Cortex of kidney (tissue), 1 donor: ENCODE data around the gene DNAJB11.
"Not testable (repeated sequence)": the region's sequence is repeated elsewhere in the genome, so short reads cannot be mapped to it uniquely, and the experiment has no call there.

ENCODE experiments used
- DNase-seq: peaks from one replicate; lab custom pipeline; 2025; lab: John Stamatoyannopoulos, UW

DNAJB11 gene

DNA sequence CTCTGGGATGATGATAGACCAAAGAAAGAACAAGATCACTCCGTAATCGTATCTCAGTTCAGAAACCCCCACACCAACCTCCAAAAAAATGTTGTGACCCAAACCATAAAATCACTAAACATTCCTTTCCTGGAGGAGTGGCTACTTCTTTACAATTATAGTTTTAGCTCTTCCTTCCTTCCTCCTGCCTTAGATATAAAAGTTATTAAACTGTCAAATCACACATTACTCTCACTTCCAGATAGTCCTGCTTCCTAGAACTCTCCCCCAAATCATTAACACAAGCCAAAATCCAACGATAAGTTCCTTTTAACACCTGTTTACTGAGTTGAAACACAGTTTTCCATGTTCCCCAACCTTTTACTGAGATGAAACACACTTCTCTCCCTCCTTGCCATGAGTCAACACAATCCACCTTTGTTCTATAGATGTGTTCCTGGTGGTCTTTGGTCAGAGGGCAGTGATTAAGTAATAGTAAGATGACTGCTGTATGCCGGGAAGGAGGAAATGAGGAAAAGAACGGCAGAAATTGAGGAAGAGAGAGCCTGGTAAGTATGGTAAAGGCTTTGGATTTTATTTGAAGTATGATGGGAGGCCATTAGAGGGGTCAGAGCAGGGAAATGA lies 18.0 kb upstream of the DNAJB11 start:
- DNase-seq = no peak

DNA sequence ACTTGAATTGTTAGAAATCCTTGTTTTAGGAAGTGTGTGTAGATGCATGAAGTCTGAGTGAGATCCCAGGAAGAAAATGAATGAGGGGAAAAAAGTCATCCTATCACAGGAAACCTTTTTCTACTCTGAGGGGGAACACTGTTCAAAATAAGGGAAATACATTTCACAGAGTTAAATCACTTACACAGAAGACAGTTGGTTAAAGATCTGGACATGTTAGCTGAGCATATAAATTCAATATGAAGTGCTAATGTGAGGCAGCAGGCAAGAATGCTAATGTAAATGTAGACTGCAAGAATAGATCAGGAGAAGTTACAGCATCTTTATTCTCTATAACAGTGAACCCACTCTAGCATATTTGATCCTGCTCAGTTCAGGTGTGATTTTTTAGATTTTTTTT lies 5.9 kb upstream of the DNAJB11 start:
- no peak for DNase-seq

DNA sequence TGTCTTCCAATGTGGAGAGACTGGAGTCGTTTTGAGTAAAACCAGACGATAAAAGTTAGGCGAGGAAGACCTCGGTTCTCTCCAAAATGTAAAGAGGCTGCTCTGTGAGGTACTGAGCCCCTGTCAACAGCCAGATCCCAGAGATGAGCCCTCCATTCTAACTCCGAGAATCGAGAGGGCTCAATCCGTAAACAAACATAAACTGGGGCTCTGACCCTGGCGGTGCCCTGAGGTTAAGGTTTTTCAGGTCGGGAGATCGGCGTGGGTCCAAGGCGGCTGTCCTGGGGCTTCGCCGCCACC lies 3.8 kb upstream of the DNAJB11 start:
- DNase-seq = no peak

DNA sequence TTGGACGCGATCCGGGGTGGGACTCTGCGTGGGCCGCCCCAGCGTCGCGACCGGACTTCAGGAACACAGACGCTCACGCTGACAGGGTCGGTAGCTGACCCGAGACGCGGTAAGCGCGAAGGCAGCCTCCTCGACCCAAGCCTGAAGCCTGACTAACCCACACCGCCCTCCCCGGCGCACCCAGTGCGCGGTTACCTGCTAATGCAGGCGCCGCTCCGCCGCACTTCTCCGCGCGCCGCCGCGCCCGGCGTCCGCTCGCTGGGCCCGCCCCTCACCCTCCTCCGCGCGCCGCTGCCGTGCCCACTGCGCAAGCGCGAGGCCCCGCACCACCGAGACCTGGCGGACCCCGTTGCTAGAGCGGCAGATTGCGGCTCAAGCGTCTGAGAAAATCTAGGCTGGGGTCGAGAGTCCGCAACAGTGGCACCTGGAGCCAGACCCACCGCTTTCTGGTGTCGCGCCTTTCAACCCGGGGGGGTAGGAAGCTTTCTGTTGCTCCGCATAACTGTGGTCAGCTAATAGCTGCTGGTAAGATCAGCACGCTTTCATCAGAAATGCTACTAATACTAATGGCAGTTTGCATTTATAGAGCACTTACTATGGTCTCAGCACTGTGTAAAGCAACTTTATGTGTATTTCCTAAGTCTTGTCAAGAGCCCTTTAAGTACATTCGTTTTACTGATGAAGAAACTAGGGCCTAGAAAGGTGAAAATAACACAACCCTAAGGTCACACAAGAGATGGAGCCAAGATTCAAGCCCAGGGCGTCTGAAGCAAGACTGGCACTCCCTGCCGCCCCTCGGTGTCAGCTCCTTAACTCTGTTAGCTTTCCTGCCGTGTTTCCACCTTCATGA lies 3.2 kb upstream of the DNAJB11 start, which contains the start of gene TBCCD1:
Gene TBCCD1 (minus strand): TSS at position 268 of the 850 bp plus-strand sequence. CDS start 3,010 bp downstream, outside the sequence.
- DNase-seq = peak; percentile 75

DNA sequence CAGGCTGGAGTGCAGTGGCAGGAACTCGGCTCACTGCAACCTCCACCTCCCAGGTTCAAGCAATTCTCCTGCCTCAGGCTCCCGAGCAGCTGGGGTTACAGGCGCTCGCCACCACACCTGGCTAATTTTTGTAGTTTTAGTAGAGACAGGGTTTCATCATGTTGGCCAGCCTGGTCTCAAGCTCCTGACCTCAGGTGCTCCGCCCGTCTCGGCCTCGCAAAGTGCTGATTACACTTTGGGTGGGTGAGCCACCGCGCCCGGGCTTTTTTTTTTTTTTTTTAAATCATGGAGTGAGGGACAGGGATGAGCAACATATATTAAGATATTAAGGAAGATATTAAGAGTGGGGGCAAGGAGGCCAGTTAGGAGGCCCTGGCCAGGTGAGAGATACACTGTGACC lies 1.2 kb upstream of the DNAJB11 start:
- not testable (repeated sequence) for DNase-seq

DNA sequence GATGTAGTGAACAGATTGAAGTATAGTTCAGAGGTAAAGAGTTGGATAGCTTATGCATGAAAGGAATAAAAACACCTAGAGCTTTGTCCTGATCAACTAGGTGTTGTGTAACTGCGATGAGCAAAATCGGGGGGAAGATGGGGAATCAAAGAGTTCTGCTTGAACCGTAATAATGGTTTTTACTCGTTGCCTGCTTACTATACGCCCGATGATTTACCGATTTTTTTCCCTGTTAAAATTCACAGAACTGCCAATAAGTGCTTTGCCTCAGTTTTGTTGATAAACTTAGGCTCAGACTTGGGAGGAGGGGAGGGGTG lies 783 bp upstream of the DNAJB11 start:
- DNase-seq = no peak

DNA sequence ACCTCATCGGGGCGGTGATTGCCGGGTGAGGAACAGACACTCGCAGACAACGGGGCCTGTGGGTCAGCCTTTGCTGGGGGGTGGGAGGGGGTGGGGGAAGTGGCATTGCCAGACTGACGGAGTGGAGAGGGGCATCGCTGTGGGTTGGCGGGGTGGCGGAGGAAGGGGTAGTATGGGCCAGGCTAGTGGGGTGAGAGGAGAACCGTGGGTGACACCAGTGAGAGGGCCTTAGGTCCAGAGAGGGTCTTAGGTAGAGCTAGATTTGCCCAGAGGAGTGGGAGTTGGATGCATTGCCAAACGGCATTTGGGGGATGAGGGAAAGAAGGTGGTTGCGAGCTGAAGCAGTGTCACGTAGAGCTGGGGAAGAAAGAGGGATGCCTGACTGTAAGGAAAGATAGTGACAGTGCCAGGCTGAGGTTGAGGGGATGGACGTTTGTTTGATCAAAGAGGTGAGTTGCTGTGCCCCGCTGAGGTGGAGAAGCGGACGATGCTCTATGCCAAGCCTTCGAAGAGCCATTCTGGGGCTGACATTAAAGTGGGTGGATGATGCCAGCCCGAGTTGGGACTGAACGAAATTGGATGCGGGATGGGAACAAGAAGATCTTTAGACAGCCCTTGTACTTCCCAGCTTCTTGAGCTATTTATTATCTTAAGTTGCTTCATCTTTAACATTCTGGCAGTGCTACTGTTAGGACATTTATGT lies 572 bp downstream of the DNAJB11 start:
- DNase-seq = no peak

DNA sequence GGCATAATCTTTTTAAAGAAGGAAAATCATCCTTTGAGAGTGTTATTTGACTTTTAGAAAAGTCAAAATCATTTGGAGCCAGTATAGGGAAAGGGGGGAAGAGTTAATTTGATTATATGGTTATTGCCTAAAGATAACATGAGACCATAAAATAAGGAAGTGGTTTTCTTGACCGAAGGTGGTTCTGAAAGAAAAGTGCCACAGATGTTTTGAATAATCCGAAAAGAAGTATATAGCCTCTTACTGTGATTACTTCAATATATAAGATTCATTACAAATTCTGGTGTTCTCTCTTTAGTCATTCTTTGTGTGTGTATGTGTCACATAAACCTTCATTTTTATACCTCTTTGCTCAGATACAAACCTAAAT lies 1.1 kb downstream of the DNAJB11 start:
- DNase-seq = no peak

DNA sequence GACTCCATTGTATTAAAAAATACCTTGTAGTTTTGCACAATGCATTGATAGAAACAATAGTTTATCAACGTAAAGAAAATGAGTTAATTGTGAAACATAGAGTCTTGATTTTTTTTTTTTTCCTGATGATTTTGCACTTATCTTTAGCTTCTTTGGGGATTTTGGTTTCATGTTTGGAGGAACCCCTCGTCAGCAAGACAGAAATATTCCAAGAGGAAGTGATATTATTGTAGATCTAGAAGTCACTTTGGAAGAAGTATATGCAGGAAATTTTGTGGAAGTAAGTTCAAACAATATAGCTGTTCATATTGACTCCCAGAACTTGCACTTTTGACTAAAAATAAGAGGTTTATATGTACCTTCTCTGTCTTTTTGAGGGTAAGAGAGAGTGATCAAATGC lies 7.0 kb downstream of the DNAJB11 start:
- DNase-seq = no peak

DNA sequence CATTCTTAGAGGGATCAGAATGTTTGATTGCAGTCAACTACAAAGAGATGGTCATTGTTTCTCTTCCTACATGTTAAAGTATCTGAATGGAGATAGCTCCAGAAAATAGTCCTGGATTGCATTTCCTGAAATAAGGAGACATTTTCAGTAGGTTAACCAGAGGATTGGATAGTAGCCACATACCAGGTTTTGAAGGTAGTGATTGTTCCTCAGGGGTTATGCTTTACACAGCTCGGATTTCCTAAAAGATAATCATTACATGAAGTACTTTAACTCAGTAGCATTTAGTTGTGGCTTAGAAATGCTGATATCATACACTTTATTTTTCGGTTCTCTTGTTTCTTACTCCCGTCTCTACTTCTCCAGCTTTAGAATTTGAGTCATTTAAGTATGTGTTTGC lies 10.3 kb downstream of the DNAJB11 start:
- DNase-seq = no peak

DNA sequence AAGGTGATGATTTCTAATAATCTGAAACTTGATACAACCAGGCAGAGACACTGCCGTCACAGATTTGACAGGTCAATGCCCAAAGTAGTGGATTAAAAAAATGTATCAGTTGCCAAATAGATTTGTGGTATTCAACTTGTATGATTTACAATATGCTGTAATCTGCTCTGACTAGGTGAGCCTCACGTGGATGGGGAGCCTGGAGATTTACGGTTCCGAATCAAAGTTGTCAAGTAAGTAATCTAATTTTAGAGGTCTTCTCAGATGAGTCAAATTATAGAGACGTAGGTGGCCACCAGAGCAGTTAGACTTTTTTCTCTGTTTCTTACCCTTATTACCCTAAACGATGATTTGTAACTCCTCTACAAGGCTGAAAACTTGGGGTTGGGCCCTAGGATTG lies 12.0 kb downstream of the DNAJB11 start:
- DNase-seq = no peak

DNA sequence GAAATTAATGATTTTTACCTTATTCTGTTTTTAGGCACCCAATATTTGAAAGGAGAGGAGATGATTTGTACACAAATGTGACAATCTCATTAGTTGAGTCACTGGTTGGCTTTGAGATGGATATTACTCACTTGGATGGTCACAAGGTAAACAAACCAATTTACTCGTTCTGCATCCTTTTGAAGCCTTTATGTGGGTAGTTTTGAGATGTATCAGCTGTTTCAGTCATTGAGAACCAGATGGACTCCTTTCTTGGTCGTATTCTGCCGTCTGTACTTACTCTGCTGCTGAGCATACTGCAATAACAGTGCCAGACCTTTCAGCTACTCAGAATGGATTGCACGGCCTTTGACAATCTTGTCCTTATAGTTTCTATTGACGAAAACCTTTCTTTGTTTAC lies 13.3 kb downstream of the DNAJB11 start:
- no peak for DNase-seq

DNA sequence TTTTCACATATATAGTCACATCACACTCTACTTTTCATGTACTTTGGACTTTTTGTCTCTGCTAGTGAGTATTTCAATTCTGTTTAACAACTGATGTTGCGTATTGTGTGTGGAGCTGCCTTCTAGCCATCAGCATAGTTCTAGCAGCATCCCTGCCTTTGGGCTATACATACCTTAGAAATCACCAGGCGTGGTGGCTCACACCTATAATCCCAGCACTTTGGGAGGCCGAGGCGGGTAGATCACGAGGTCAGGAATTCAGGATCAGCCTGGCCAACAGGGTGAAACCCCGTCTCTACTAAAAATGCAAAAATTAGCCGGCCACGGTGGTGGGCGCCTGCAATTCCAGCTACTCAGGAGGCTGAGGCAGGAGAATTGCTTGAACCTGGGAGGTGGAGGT lies 15.7 kb downstream of the DNAJB11 start:
- DNase-seq = not testable (repeated sequence)

DNA sequence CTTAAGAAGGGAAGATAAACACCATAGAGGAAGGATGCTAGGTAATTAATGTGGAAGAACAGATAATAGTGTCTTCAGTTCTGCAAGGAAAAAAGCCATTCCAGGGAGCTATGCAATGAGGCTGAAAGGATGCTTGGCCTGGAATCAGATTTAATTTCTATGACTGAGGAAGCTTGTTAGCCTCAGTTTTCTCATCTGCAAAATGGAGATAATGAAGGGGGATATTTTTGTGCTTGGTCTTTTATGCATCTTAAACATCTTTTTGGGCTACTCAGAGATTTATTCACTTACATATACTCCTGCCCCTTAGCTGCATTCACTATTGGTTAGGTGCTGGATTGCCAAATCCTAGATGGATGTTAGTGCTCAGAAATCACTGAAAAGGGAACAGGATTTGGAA lies 16.7 kb downstream of the DNAJB11 start:
- DNase-seq = no peak

DNA sequence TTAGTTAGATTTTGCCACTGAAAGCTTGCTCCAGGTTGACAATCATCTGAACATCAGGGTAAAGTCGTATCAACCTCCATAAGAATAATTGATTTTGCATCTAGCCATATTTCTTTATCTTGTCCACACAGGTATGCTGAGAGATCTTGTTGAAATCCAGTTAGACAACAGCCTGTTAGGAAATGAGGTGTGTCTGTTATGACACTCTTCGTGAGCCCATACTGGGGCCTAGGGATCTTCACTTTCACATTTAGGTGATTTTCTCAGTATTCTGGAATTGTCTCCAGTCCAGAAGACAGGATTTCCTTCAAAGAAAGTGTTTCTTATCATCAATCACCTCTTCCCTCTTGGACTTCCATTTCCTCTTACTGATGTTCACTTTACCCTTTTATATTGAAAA lies 18.1 kb downstream of the DNAJB11 start:
- no peak for DNase-seq

DNA sequence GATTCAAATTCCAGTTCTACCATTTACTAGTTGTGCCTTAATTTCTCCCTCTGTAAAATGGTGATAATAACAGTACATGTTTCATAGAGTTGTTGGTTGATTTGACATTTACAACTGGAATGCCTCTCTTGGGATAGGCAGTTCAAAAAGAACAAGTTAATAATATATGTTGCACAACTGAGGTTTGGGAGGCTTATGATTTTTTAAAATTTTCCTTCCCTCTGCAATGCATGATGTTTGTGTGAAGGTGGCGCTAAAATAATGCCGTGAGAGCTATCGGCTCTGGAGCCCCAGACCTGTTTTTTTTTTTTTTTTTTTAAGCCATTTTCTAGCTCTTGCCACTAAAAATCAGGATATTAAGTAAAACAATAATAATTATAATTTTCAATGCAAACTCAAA lies 18.6 kb downstream of the DNAJB11 start:
- DNase-seq = no peak

DNA sequence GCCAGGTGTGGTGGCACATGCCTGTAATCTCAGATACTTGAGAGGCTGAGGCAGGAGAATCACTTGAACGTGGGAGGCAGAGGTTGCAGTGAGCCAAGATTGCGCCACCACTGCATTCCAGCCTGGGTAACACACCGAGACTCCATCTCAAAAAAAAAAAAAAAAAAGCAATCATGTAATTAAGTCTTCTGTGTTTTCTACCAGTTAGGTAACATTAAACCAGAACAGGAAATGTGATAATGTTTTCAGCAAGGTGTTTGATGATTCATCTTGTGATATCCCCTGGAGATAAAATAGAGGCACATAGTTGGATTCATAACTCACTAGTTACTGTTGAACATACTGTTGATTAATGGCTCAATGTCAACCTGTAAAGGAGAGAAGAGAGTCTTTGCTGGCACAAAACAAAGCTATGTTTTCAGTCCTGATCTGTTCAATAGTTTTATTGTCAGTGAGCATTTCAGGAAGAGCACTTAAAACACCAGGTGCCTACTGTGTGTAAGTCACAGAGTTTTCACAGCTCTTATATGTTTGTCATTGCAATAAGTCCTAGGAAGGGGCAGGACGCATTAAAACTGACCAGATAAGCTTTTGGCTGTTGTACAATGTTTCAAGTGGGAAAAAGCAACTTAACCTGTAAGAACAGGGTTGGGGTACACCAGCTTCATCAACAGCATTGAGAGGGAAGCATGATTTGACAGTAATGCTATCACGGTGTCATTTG lies 19.5 kb downstream of the DNAJB11 start:
- no peak for DNase-seq

DNA sequence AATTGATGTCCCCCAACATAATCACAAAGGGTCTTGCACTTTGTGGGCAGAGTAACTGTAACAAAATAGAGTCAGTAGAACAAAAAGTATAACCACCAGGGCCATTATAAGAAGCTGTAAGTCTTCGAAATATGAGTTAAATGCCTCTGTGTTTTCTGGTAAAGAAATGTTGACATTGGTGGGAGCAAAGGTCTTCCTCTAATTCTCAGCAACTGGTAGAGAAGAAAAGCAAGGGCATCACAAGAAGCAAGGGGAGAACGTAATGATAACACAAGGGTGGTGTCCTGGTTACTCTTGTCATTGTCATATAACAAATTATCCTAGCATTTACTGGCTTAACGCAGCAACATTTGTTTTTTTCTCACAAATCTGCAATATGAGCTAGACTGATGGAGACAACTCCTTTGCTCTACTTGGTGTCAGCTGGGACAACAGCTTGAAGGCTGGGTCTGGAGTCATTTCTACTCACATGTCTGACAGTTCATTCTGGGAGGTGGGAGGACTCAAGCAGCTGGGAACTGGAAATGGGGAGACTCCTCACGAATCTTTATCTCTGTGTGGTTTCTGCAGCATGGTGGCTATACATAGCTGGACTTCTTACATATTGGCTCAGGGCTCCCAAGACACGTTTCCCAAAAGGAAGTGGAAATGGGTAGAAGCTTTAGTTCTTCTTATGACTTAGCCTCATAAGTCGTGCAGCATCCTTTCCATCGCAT lies 20.2 kb downstream of the DNAJB11 start:
- no peak for DNase-seq

DNA sequence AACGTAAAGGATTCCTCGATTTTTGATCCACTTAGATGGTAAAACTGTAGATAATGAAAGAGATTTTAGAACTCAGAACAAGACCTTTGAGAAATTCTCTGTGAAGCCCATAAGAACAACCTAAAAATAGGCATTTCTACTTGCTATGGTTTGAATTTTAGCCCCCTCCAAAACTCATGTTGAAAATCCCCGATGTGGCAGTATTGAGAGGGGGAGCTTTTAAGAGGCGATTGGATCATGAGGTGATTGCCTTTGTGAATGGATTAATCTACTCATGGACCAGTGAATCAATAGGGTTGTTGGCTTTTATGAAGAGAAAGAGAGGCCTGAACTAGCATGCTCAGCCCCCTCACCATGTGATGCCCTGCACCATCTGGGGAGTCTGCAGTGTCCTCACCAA lies 22.2 kb downstream of the DNAJB11 start:
- DNase-seq = no peak

DNA sequence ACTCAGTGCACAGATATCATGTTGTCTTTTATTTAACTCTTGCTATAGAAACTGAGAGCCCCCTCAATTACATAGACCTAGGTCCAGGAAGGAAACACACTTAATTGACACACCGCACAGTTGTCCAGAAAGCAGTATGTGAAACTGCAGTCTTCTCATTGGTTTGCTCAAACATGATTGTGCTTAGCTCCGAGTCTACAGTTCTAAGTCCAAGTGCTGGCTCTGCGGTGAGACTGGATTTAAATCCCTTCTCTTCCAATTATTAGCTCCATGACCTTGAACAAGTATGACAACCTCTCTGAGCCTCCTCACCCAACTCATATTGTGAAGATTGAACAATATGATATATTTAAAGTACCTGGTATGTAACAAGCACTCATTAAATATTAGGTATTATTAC lies 23.3 kb downstream of the DNAJB11 start:
- no peak for DNase-seq

DNA sequence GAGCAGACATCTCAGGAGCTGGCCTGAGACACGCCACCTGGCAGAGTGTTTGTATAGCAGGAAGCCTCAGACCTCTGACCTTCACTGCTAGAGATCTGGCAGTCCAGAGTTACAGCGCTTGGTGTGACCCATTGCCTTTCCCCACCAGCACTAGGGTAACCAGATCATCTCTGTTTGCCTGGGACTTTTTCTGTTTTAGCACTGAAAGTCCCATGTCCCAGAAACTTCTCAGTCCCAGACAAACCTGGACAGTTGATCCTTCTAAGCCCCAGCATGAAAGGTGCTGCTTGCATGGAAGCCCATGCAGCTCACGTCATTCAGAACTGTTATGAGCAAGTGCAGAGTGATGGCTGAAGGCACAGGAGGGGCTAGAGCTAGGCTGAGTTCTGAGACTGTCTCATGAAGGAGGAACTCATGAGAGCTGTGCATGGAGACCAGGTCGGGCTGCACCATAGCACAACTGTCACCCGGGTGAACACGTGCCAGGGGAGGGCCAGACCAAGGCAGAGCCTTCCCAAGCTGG lies 24.1 kb downstream of the DNAJB11 start:
- DNase-seq = no peak
